NCI-H2029 treated with DMSO at 0.1 percent for 48 hours (cell line): Measurements from ENCODE around the gene PCGF2.
"Not testable (repeated sequence)": the region's sequence is repeated elsewhere in the genome, so short reads cannot be mapped to it uniquely, and the experiment has no call there.

ENCODE experiments used
- DNase-seq: peaks from one replicate; lab custom pipeline; 2025; lab: John Stamatoyannopoulos, UW

The PCGF2 gene

GRCh38 chr17:38748149-38748891 is at the start of gene PCGF2:
PCGF2 (minus strand) TSS chr17:38748336; CDS start chr17:38740402, 7,934 bp downstream.
- DNase-seq: peak; percentile 37

GRCh38 chr17:38797828-38798227 is 49.7 kb upstream of the PCGF2 start:
- DNase-seq: no peak

- no peak for DNase-seq
These were observed 49.0 kb upstream of the PCGF2 start for GRCh38 chr17:38797158-38797490.

GRCh38 chr17:38796451-38797157 is 48.5 kb upstream of the PCGF2 start:
- DNase-seq: no peak

- DNase-seq: no peak
These were observed 46.1 kb upstream of the PCGF2 start for GRCh38 chr17:38794221-38794620.

GRCh38 chr17:38791162-38791561 is 43.0 kb upstream of the PCGF2 start:
- DNase-seq: no peak

GRCh38 chr17:38790148-38790707 is 42.1 kb upstream of the PCGF2 start:
- DNase-seq: not testable (repeated sequence)

GRCh38 chr17:38789185-38789584 is 41.0 kb upstream of the PCGF2 start:
- no peak for DNase-seq

- DNase-seq: not testable (repeated sequence)
These were observed 39.9 kb upstream of the PCGF2 start for GRCh38 chr17:38787999-38788398.

GRCh38 chr17:38786372-38786771 is 38.2 kb upstream of the PCGF2 start:
- DNase-seq: no peak

- no peak for DNase-seq
These were observed 35.1 kb upstream of the PCGF2 start for GRCh38 chr17:38783227-38783626.

GRCh38 chr17:38779965-38780752 is 32.0 kb upstream of the PCGF2 start:
- no peak for DNase-seq

- no peak for DNase-seq
These were observed 29.6 kb upstream of the PCGF2 start for GRCh38 chr17:38777641-38778250.

- DNase-seq: no peak
These were observed 25.1 kb upstream of the PCGF2 start for GRCh38 chr17:38773258-38773657.

GRCh38 chr17:38768417-38768816 is 20.3 kb upstream of the PCGF2 start:
- DNase-seq: peak; percentile 1

GRCh38 chr17:38766341-38766740 is 18.2 kb upstream of the PCGF2 start:
- DNase-seq: no peak

GRCh38 chr17:38762231-38762630 is 14.1 kb upstream of the PCGF2 start:
- no peak for DNase-seq

- no peak for DNase-seq
These were observed 13.5 kb upstream of the PCGF2 start for GRCh38 chr17:38761612-38762011.

GRCh38 chr17:38753071-38753506 is 5.0 kb upstream of the PCGF2 start:
- no peak for DNase-seq

- peak; percentile 99 for DNase-seq
These were observed 4.4 kb upstream of the PCGF2 start, which contains the start of gene PSMB3 for GRCh38 chr17:38752308-38753070. PSMB3 (plus strand) TSS chr17:38752741; CDS start chr17:38752827, 86 bp downstream.

GRCh38 chr17:38751808-38752307 is 3.7 kb upstream of the PCGF2 start:
- peak; percentile 52 for DNase-seq
